NCI-H2029 treated with DMSO at 0.1 percent for 48 hours (cell line): ENCODE measurements around the gene PRPH2.

Experiments used
- DNase-seq: peaks from one replicate; lab custom pipeline; 2025; lab: John Stamatoyannopoulos, UW

PRPH2 gene, protein sequence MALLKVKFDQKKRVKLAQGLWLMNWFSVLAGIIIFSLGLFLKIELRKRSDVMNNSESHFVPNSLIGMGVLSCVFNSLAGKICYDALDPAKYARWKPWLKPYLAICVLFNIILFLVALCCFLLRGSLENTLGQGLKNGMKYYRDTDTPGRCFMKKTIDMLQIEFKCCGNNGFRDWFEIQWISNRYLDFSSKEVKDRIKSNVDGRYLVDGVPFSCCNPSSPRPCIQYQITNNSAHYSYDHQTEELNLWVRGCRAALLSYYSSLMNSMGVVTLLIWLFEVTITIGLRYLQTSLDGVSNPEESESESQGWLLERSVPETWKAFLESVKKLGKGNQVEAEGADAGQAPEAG

DNA sequence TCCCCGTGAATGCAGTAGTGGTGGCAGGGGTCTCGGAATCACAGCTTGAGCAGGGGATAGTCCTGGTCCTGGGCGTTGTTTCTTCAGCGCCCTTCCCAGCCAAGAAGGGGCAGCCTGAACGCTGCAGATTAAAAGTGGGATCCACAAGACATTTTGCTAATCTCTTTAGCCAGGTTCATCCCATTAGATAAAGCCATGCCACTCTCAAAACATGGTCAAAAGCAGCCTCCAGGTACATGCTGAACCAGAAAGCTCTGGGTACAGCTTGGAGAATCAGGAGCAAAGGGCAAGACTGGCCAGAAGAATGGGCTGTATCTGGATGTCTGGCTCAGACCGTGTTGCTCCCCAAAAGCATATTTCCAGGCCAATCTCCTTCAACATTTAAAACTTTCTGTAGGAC lies at the start of gene PRPH2:
TSS of gene PRPH2 (minus strand) at position 101 of the 400 bp plus-strand sequence. CDS start 263 bp downstream, outside the sequence.
- DNase-seq = no peak

GRCh38 chr6:42771741-42772100 lies 49.3 kb upstream of the PRPH2 start:
- no peak for DNase-seq

DNA sequence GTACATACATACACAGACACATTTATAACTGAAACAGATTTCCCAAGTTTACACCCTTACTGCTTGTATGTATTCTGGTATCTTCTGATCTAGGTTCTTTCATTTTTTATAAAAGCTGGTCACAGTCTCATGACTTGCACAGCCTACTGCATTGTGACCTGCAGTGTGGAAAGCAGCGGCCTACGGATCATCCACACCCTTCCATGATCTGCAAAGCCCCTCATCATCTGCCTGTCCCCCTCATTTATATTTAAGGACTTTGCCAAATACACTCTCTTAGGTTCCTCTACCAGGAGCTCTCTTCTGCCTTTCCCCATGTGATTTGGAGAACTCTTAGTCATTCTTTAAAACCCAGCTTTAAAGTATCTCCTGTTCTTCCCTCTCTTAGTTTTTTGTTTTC lies 47.4 kb upstream of the PRPH2 start:
- DNase-seq = no peak

DNA sequence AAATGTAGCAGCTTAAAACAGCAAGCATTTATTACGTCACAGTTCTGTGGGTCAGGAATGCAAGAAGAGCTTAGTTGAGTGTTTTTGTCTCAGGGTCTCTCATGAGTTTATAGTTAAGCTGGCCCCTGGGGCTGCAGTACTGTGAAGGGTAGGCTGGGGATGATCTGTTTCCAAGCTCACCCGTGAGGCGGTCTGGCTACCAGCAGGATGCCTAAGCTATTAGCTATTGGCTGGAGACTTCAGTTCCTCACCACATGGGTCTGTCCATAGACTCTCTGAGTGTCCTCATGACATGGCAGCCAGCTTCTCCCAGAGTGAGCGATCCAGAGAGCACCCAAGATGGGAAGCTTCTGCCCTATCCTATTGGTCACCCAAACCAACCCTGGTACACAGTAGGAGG lies 46.7 kb upstream of the PRPH2 start:
- DNase-seq = no peak

- DNase-seq = no peak
These were observed 43.8 kb upstream of the PRPH2 start for GRCh38 chr6:42766163-42766670.

- no peak for DNase-seq
These were observed 42.7 kb upstream of the PRPH2 start for GRCh38 chr6:42764911-42765648.

- DNase-seq = no peak
These were observed 40.6 kb upstream of the PRPH2 start for GRCh38 chr6:42762950-42763349.

DNA sequence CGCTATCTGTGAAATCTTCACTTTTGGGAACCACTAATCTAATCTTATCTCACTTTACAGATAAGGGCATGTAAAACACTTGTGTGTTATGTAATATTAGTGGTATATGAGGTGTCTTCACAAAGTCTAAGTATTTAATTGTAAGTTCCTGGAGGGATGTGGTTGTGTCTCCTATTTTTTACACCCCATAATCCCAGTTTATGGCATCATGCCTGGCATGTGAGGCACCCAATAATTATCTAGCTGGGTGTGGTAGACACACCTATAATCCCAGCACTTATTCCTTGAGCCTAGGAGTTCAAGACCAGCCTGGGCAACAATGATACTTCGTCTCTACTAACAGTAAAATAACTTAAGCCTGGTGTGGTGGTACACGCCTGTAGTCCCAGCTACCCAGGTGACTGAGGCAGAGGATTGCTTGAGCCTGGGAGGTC lies 40.0 kb upstream of the PRPH2 start:
- DNase-seq = no peak

DNA sequence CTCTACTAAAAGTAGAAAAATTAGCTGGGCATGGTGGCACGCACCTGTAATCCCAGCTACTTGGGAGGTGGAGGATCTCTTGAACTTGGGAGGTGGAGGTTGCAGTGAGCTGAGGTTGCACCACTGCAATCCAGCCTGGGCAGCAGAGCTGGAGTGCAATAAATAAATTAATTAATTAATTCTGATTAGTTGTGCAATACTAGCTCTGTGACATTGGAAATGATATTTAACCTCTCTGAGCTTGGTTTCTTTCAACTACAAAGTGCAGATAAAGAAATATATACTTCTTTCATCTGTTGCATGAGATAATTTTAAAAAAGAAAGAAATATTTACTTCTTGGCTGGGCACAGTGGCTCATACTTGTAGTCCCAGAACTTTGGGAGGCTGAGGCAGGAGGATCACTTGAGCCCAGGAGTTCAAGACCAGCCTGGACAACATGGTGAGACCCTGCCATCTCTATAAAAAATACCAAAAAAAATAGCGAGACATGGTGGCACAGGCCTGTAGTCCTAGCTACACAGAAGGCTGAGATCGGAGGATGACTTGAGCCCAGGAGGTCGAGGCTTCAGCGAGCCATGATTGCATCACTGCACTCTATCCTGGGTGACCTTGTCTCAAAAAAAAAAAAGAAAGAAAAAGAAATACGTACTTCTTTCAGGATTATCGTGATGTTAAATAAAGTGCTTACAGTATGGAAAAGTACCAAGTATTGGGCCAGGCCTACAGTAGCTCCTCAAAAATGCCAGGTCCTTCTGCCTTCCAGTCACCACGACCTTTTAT lies 39.1 kb upstream of the PRPH2 start:
- no peak for DNase-seq

DNA sequence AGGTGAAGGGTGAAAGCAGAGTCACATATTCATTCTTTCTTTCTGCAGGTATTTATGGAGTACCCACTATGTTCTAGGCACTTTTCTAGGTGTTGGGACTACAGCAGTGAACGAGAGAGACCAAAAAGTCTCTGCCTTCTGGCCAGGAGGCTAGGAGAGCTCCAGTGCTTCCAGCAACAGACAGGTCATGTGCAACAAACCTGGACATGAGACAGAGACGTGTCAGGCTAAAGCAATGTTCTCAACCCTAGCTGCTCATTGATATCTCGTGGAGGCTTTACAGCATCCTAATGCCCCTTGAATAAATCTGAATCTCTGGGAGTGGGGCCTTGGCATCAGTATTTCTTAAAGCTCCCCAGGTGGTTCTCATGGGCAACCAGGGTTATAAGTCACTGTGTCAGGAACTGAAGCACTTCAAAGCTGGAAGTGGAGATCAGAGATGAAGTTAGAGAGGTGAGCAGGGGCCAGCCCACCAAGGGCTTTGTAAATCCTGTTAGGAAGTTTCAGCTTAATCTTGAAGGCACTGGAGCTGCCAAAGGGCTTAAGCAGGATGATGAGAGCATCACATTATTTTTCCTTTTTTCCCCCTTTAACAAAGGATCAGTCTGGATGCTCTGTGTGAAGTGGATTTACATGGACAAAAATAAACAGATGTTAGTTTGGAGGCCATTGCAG lies 36.5 kb upstream of the PRPH2 start:
- no peak for DNase-seq

GRCh38 chr6:42756722-42757121 lies 34.3 kb upstream of the PRPH2 start:
- no peak for DNase-seq

DNA sequence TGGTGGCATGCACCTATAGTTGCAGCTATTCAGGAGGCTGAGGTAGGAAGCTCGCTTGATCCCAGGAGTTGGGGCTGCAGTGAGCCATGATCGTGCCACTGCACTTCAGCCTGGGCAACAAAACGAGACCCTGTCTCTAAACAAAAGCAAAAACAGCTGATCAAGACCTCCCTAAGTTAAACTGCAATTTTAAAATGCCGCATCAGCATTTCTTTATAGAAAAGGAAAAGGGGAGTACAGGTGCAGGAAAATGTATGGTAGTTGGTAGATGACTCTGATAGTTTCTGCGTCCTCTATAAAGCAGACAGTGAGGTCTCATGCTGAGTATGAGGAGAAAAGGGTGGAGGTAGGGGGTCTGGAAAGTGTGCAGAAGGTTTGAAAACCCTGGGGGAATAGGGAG lies 32.4 kb upstream of the PRPH2 start:
- no peak for DNase-seq

- no peak for DNase-seq
These were observed 28.7 kb upstream of the PRPH2 start for GRCh38 chr6:42751055-42751454.

DNA sequence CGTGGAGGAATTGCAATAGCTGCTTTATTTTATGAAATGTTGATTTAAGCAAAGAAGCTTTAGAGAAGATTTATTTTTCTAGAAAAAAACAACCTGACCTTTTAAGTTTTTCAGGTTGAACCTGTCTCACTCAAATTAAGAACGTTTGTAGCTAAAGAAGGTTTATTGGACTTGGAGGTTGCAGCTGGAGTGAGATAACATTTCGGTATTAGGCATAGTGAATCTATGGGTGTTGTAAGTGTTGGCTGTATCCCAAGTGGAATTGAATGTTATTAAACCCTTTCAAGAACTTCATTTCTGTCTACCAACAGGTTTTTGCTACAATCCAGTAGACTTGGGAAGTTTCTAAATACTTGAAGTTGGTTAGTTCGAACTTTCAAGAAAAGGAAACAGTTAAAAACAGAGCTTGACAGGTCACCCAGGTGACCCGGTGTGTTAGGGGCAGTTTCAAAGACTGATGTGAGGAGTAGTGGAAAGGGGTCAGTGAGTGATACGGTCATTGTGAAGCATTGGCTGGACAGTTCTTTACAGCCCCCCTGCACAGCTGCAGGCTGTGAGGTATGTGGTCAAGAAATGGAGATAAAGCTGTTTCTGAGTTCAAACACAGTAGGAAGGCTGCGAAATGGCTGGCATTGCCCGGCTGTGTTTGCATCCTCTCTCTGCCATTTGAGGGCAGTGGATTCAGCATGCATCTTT lies 26.0 kb upstream of the PRPH2 start:
- DNase-seq = no peak

DNA sequence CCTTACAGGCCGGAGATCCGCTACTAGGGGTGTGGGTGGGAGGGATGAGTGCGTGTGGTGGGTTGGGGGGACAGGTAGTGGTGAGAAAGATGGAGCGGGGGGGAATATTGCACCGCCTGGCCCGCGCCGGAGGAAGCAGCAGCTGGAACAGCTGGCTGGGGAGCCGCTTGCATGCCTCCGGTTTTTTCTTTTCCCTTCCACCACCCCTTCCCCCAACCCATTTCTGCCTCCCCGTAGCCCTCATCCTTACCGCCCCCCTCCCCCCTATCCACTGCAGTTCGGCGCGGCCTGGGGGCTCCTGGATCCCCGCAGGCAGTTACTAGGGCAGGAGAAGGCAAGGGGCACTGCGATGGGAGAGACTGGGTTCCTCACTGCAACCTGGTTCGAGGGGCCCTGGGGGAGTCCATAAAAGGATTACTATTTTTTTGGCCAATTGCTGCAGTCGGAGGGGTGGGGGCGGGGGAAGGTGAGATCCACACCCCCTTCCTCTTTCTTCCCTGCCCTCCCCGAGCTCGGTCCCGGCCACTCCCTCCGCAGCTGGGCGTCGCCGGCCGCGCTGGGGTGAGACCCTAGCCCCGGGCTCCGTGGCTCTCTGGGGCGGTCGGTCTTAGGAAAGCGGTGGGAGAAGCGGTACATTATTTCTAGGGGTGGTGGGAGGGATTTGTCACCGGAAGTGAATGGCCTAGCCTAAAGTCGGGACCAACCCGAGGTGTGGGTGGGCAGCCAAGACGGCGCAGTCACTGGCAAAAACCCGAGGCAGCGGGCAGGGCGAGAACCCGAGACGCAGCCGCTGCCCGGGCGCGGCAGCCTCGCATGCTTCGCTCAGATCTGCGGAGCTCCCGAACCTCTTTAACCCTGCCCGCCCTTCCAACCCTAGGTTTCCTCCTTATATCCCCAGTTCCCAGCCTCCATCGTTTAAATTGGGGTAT lies 24.3 kb upstream of the PRPH2 start:
- peak; percentile 78 for DNase-seq

DNA sequence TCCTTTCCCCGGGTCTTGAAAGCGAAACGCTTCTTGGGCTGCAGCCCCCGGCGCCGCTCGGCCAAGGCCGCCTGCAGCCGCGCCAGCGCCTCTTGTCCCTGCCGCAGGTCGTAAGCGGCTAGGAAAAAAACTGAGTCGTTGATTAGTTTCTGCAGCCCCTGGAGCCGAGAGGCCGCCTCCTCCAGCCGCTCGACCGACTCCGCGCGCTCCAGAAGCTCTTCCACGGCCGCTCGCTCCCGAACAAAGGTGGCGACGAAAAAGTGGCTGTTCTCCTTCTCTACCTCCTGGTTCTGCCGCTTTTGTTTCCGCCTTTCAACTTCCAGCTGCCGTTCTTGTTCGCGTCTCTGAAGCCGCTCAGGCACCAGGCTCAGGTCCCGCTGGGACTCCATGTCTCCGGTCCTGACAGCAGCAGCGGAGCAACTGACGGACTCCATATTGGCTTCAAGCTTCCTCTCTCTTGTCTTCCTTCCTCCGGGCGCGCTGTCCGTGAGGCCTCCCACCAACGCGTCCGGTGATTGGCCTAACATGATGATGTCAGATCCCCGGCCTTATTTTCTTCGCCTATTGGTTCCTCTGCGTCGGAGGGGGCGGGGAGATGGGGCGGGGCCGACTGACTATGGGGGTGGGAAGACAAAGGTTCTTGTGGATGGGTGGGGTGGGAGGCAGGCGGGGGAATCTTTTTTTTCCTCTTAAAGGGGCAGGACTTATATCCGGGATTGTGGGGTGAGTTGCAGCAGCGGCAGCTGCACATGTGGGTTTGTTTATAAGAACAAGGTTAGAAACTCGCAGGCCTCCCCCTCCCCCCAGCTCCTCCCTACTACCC lies 23.5 kb upstream of the PRPH2 start, which contains the start of gene TBCC:
TSS of gene TBCC (minus strand) at position 464 of the 823 bp plus-strand sequence. CDS start at position 434, 30 bp downstream.
- peak; percentile 93 for DNase-seq

- DNase-seq = no peak
These were observed 22.8 kb upstream of the PRPH2 start for GRCh38 chr6:42745083-42745639.

GRCh38 chr6:42744351-42744893 lies 22.0 kb upstream of the PRPH2 start:
- DNase-seq = no peak
